Pons (tissue), 1 donor: ENCODE data around the gene ZFYVE1.

ENCODE experiments used
- DNase-seq: peaks from one replicate; pipeline ENCODE4 v3.0.0-alpha.2; 2016; ENCODE audit warnings: low spot score

The ZFYVE1 gene

GRCh38 chr14:72920008-72920407 lies 106.9 kb downstream of the ZFYVE1 start:
- DNase-seq, result no peak
